ENCODE measurements around the gene SENP8. TPM values are rescaled to one million over a fixed set of nuclear protein-coding genes. Genes with fewer than 3 reads are reported as not detected.

Gene SENP8
- total RNA-seq, 2 donors from 2014 or later: 1.9 to 3.3 TPM

DNA sequence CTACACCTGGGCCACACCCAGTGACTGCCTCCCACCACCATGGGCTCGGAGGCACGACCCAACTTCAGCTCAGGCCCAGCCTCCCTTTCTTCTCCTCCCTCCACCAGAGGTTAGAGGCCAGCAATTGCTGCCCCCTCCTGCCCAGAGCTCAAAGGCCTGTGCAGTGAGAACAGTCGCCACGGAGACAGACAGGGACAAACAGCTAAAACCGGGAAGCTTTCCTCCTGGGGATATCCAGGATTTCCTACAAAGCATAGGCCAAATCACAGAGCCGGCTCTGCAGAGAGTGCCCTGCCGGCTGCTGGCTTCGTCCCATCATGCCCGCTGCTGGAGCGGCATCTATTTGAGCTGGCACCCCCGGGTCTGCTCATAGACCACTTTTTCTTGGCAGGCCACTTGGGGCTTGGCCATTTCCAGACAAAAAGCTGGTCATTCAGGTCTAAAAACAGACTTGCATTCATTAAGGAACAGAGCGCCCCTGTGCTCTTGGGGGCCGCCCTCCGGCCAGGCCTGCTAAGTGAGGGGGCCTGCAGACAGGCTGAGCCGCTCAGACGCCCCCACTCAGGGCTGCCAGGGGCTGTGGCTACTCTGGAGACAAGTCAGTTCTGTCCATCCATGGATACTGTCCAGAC is 61.9 kb downstream of the SENP8 start:
- H3K27ac ChIP-seq: no peak overlapping the region
- TF ChIP-seq, protein P1, sequence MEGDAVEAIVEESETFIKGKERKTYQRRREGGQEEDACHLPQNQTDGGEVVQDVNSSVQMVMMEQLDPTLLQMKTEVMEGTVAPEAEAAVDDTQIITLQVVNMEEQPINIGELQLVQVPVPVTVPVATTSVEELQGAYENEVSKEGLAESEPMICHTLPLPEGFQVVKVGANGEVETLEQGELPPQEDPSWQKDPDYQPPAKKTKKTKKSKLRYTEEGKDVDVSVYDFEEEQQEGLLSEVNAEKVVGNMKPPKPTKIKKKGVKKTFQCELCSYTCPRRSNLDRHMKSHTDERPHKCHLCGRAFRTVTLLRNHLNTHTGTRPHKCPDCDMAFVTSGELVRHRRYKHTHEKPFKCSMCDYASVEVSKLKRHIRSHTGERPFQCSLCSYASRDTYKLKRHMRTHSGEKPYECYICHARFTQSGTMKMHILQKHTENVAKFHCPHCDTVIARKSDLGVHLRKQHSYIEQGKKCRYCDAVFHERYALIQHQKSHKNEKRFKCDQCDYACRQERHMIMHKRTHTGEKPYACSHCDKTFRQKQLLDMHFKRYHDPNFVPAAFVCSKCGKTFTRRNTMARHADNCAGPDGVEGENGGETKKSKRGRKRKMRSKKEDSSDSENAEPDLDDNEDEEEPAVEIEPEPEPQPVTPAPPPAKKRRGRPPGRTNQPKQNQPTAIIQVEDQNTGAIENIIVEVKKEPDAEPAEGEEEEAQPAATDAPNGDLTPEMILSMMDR (IDR thresholded peaks at IDR 0.05): no peak
- DNase-seq (ENCODE audit: low spot score): no peak
- H3K36me3 ChIP-seq: no peaks in the 10 kb centered on the region
- H3K9me3 ChIP-seq: no peaks in the 10 kb centered on the region
- no peak overlapping the region for H3K4me3 ChIP-seq
- H3K4me1 ChIP-seq: peaks cover 0 to 25% of the 10 kb centered on the region in 2 donors
- H3K27me3 ChIP-seq: no peaks in the 10 kb centered on the region

- Histone ChIP-seq H3K27me3 (no peaks in the 10 kb centered on the region), H3K4me3 (no peak overlapping the region), H3K27ac (no peak overlapping the region), H3K36me3 (no peaks in the 10 kb centered on the region), H3K9me3 (no peaks in the 10 kb centered on the region), H3K4me1 (peaks cover 0 to 25% of the 10 kb centered on the region in 2 donors)
- DNase-seq (ENCODE audit: low spot score): no peak
- TF ChIP-seq, protein P1 (IDR thresholded peaks at IDR 0.05): no peak
Measured at GRCh38 chr15:72180761-72181324, 62.6 kb downstream of the SENP8 start.

GRCh38 chr15:72182244-72182643 is 64.0 kb downstream of the SENP8 start:
- Histone ChIP-seq H3K27me3 (no peaks in the 10 kb centered on the region), H3K4me1 (peaks cover 0 to 25% of the 10 kb centered on the region in 2 donors), H3K9me3 (no peaks in the 10 kb centered on the region), H3K36me3 (no peaks in the 10 kb centered on the region), H3K4me3 (no peak overlapping the region), H3K27ac (no peak overlapping the region)
- TF ChIP-seq, protein P1 (IDR thresholded peaks at IDR 0.05): no peak
- DNase-seq (ENCODE audit: low spot score): no peak

- no peaks in the 10 kb centered on the region for H3K27me3 ChIP-seq
- DNase-seq (ENCODE audit: low spot score): no peak
Measured at GRCh38 chr15:72182673-72183072, 64.5 kb downstream of the SENP8 start.

GRCh38 chr15:72183781-72184164 is 65.6 kb downstream of the SENP8 start:
- Histone ChIP-seq H3K27ac (no peak overlapping the region), H3K4me3 (peak overlapping the region in 1 of 2 donors; percentile 45), H3K4me1 (peaks cover 0 to 25% of the 10 kb centered on the region in 2 donors), H3K9me3 (no peaks in the 10 kb centered on the region), H3K27me3 (no peaks in the 10 kb centered on the region), H3K36me3 (no peaks in the 10 kb centered on the region)
- TF ChIP-seq, protein P1 (IDR thresholded peaks at IDR 0.05): no peak
- DNase-seq (ENCODE audit: low spot score): no peak

More at GRCh38 chr15:72182673-72183072, 64.5 kb downstream of the SENP8 start:
- H3K27ac ChIP-seq: no peak overlapping the region
- TF ChIP-seq, protein P1 (IDR thresholded peaks at IDR 0.05): no peak
- no peaks in the 10 kb centered on the region for H3K36me3 ChIP-seq
- no peaks in the 10 kb centered on the region for H3K9me3 ChIP-seq
- peaks cover 0 to 25% of the 10 kb centered on the region in 2 donors for H3K4me1 ChIP-seq
- H3K4me3 ChIP-seq: no peak overlapping the region
